Muscle of leg (tissue), 16 donors: ENCODE results near the gene NAP1L5. TPM values are rescaled to one million over a fixed set of nuclear protein-coding genes. Genes with fewer than 3 reads are reported as not detected.
A peak's percentile ranks its signal among the peaks of the same experiment; 100 is the strongest.

ENCODE experiments used
- DNase-seq: peaks from one replicate; pipeline ENCODE4 v3.0.0; 2013
- H3K27ac ChIP-seq: one replicate; pipeline ENCODE4 v1.5.1; 2013; ENCODE audit warnings: mild to moderate bottlenecking, low read length, control low read depth
- H3K27me3 ChIP-seq: one replicate; pipeline ENCODE4 v1.6.1; 2013; ENCODE audit warnings: low read length; ENCODE audit not compliant: control insufficient read depth, insufficient read depth
- H3K36me3 ChIP-seq: one replicate; pipeline ENCODE4 v1.6.1; 2013; ENCODE audit warnings: low read length; ENCODE audit not compliant: control insufficient read depth, insufficient read depth
- H3K4me1 ChIP-seq: one replicate; pipeline ENCODE4 v1.6.1; 2013; ENCODE audit warnings: low read length; ENCODE audit not compliant: control insufficient read depth, insufficient read depth
- H3K4me3 ChIP-seq: one replicate; pipeline ENCODE4 v1.5.1; 2013; ENCODE audit warnings: low read length, control low read depth
- H3K9me3 ChIP-seq: replicated peaks from 2 replicates; pipeline ENCODE4 v1.6.1; 2013; ENCODE audit warnings: low read depth, low read length; ENCODE audit not compliant: control insufficient read depth
- WGBS: methylation state at CpG from one replicate; pipeline ENCODE4 v1.1.5; 2013; ENCODE audit warnings: missing lambda C conversion rate; ENCODE audit not compliant: insufficient coverage; 5-methylcytosine and 5-hydroxymethylcytosine counted together
- long read RNA-seq, 11 donors: transcript quantifications; one replicate each; lab custom pipeline, GENCODE V29; 2026
- polyA plus RNA-seq, 8 donors: library from polyadenylated mRNA; unstranded; fragments of 120-200 nt; gene quantifications; one replicate each; pipeline versions ENCODE4 v1.2.1 to v1.2.3, GENCODE V29; 2013; ENCODE audit warnings: inconsistent platforms in 1 of 8, low replicate concordance in 1 of 8; ENCODE audit not compliant: insufficient read length in 8 of 8, insufficient read depth in 1 of 8
- total RNA-seq: library from RNA; stranded (reverse); fragments of 120-200 nt; gene quantifications from one replicate; pipeline ENCODE4 v1.2.4, GENCODE V29; 2013

NAP1L5 gene
- total RNA-seq (6.0 TPM), polyA plus RNA-seq (10 to 100 TPM in 3 of 8 donors, 1 to 10 TPM in 5; 7.0 to 12.5 (median 9.1) TPM)
- long read RNA-seq, donor 1, partial matches to known transcripts, result 0 of 2 reads
- long read RNA-seq, donor 1, other reads (novel, unspliced or antisense), result 0 of 2 reads
- long read RNA-seq, donor 2, result 0 reads
- long read RNA-seq, donor 3, partial matches to known transcripts, result 0 of 3 reads
- long read RNA-seq, donor 3, other reads (novel, unspliced or antisense), result 0 of 3 reads
- long read RNA-seq, donor 4, transcript NAP1L5-201 (1 exons, 1,915 nt), result major isoform, 7 of 7 reads
- long read RNA-seq, donor 4, partial matches to known transcripts, result 0 of 7 reads
- long read RNA-seq, donor 4, other reads (novel, unspliced or antisense), result 0 of 7 reads
- long read RNA-seq, donor 5, transcript NAP1L5-201 (1 exons, 1,915 nt), result major isoform, 15 of 15 reads
- long read RNA-seq, donor 5, partial matches to known transcripts, result 0 of 15 reads
- long read RNA-seq, donor 5, other reads (novel, unspliced or antisense), result 0 of 15 reads
- long read RNA-seq, donor 6, transcript NAP1L5-201 (1 exons, 1,915 nt), result major isoform, 6 of 6 reads
- long read RNA-seq, donor 6, partial matches to known transcripts, result 0 of 6 reads
- long read RNA-seq, donor 6, other reads (novel, unspliced or antisense), result 0 of 6 reads
- long read RNA-seq, donor 7, transcript NAP1L5-201 (1 exons, 1,915 nt), result major isoform, 6 of 6 reads
- long read RNA-seq, donor 7, partial matches to known transcripts, result 0 of 6 reads
- long read RNA-seq, donor 7, other reads (novel, unspliced or antisense), result 0 of 6 reads
- long read RNA-seq, donor 8, transcript NAP1L5-201 (1 exons, 1,915 nt), result major isoform, 5 of 5 reads
- long read RNA-seq, donor 8, partial matches to known transcripts, result 0 of 5 reads
- long read RNA-seq, donor 8, other reads (novel, unspliced or antisense), result 0 of 5 reads
- long read RNA-seq, donor 9, partial matches to known transcripts, result 0 of 3 reads
- long read RNA-seq, donor 9, other reads (novel, unspliced or antisense), result 0 of 3 reads
- long read RNA-seq, donor 10, transcript NAP1L5-201 (1 exons, 1,915 nt), result major isoform, 11 of 11 reads
- long read RNA-seq, donor 10, partial matches to known transcripts, result 0 of 11 reads
- long read RNA-seq, donor 10, other reads (novel, unspliced or antisense), result 0 of 11 reads
- long read RNA-seq, donor 11, partial matches to known transcripts, result 0 of 2 reads
- long read RNA-seq, donor 11, other reads (novel, unspliced or antisense), result 0 of 2 reads

- H3K27ac ChIP-seq, result peak within 1 kb of the TSS; percentile 61
- peaks cover 6% of the 10 kb centered on the region for H3K36me3 ChIP-seq
- H3K9me3 ChIP-seq, result no peaks in the 10 kb centered on the region
- peak; percentile 83 for DNase-seq
- peak within 1 kb of the TSS; percentile 77 for H3K4me3 ChIP-seq
- 53% methylated on average over 33 of the region's 40 CpGs for WGBS
- no peaks in the 10 kb centered on the region for H3K27me3 ChIP-seq
- peaks cover 5% of the 10 kb centered on the region for H3K4me1 ChIP-seq
These were observed at the start of gene NAP1L5 for GRCh38 chr4:88697588-88698329. NAP1L5 (minus strand) TSS chr4:88697829; CDS start chr4:88697754, 75 bp downstream.

GRCh38 chr4:88747351-88747750 is 49.7 kb upstream of the NAP1L5 start:
- H3K36me3 ChIP-seq, result peaks cover 47% of the 10 kb centered on the region
- H3K4me3 ChIP-seq, result no peak overlapping the region
- H3K27ac ChIP-seq, result no peak overlapping the region
- H3K4me1 ChIP-seq, result peaks cover 5% of the 10 kb centered on the region
- H3K27me3 ChIP-seq, result no peaks in the 10 kb centered on the region
- no peaks in the 10 kb centered on the region for H3K9me3 ChIP-seq
- DNase-seq, result peak; percentile 22
- 83% methylated on average over 7 of the region's 7 CpGs for WGBS

- H3K27me3 ChIP-seq, result no peaks in the 10 kb centered on the region
- WGBS, result 48% methylated on average over 3 of the region's 5 CpGs
- peaks cover 5% of the 10 kb centered on the region for H3K4me1 ChIP-seq
- peaks cover 46% of the 10 kb centered on the region for H3K36me3 ChIP-seq
- H3K27ac ChIP-seq, result no peak overlapping the region
- H3K4me3 ChIP-seq, result no peak overlapping the region
- H3K9me3 ChIP-seq, result no peaks in the 10 kb centered on the region
- DNase-seq, result no peak
These were observed 48.6 kb upstream of the NAP1L5 start for GRCh38 chr4:88746206-88746605.

GRCh38 chr4:88745581-88746163 is 48.0 kb upstream of the NAP1L5 start:
- H3K9me3 ChIP-seq, result no peaks in the 10 kb centered on the region
- WGBS, result no CpG with 5 or more reads among the region's 1 CpG
- H3K27ac ChIP-seq, result peak overlapping the region; percentile 31
- no peaks in the 10 kb centered on the region for H3K27me3 ChIP-seq
- H3K36me3 ChIP-seq, result peaks cover 45% of the 10 kb centered on the region
- H3K4me3 ChIP-seq, result no peak overlapping the region
- H3K4me1 ChIP-seq, result peaks cover 5% of the 10 kb centered on the region
- DNase-seq, result peak; percentile 78

GRCh38 chr4:88745175-88745574 is 47.5 kb upstream of the NAP1L5 start:
- no peak for DNase-seq
- peaks cover 40% of the 10 kb centered on the region for H3K36me3 ChIP-seq
- no peak overlapping the region for H3K27ac ChIP-seq
- H3K27me3 ChIP-seq, result no peaks in the 10 kb centered on the region
- no peak overlapping the region for H3K4me3 ChIP-seq
- peaks cover 6% of the 10 kb centered on the region for H3K4me1 ChIP-seq
- no CpG with 5 or more reads among the region's 1 CpG for WGBS
- H3K9me3 ChIP-seq, result no peaks in the 10 kb centered on the region

GRCh38 chr4:88744609-88745008 is 47.0 kb upstream of the NAP1L5 start:
- Histone ChIP-seq H3K9me3 (no peaks in the 10 kb centered on the region), H3K27me3 (no peaks in the 10 kb centered on the region), H3K27ac (no peak overlapping the region), H3K36me3 (peaks cover 37% of the 10 kb centered on the region), H3K4me3 (no peak overlapping the region), H3K4me1 (peaks cover 9% of the 10 kb centered on the region)
- no CpG with 5 or more reads among the region's 3 CpGs for WGBS
- DNase-seq, result no peak

- Histone ChIP-seq H3K9me3 (no peaks in the 10 kb centered on the region), H3K4me3 (no peak overlapping the region), H3K36me3 (peaks cover 34% of the 10 kb centered on the region), H3K4me1 (peaks cover 12% of the 10 kb centered on the region), H3K27ac (no peak overlapping the region), H3K27me3 (no peaks in the 10 kb centered on the region)
- DNase-seq, result peak; percentile 41
- no CpG with 5 or more reads among the region's 3 CpGs for WGBS
These were observed 46.1 kb upstream of the NAP1L5 start for GRCh38 chr4:88743696-88744095.

- whole genome bisulfite sequencing, result no CpG with 5 or more reads among the region's 2 CpGs
- Histone ChIP-seq H3K4me1 (peaks cover 23% of the 10 kb centered on the region), H3K4me3 (no peak overlapping the region), H3K9me3 (no peaks in the 10 kb centered on the region), H3K27ac (no peak overlapping the region), H3K27me3 (no peaks in the 10 kb centered on the region), H3K36me3 (peaks cover 34% of the 10 kb centered on the region)
- no peak for DNase-seq
These were observed 44.9 kb upstream of the NAP1L5 start for GRCh38 chr4:88742561-88742960.

GRCh38 chr4:88738180-88738579 is 40.6 kb upstream of the NAP1L5 start:
- DNase-seq, result peak; percentile 77
- peak overlapping the region; percentile 90 for H3K27ac ChIP-seq
- H3K4me1 ChIP-seq, result peaks cover 23% of the 10 kb centered on the region
- H3K4me3 ChIP-seq, result no peak overlapping the region
- no peaks in the 10 kb centered on the region for H3K27me3 ChIP-seq
- WGBS, result 70% methylated on average over 3 of the region's 4 CpGs
- peaks cover 26% of the 10 kb centered on the region for H3K36me3 ChIP-seq
- H3K9me3 ChIP-seq, result no peaks in the 10 kb centered on the region
